HG03066 (cell line): ENCODE measurements around the gene HNRNPDL.
"Not testable (repeated sequence)": the region's sequence is repeated elsewhere in the genome, so short reads cannot be mapped to it uniquely, and the experiment has no call there.

Source experiments
- ATAC-seq: cut with Tn5 transposase; IDR thresholded peaks from one replicate; pipeline ENCODE4 v1.9.1; 2021; ENCODE audit warnings: low read depth; ENCODE audit not compliant: unreplicated experiment

The HNRNPDL gene

DNA sequence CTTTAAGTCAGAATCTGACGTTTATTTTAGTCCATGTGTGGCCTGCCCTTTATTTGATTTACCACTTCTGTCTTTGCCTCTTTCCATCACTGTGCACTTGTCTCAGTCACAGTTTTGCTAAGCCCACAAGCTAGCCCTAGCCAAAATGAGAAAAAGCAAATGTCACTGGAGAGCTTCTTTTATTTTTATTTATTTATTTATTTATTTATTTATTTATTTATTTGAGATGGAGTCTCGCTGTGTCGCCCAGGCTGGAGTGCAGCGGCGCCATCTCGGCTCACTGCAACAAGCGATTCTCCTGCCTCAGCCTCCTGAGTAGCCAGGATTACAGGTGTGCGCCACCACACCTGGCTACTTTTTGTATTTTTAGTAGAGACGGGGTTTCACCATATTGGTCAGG is 40.2 kb downstream of the HNRNPDL start:
- ATAC-seq = not testable (repeated sequence)

GRCh38 chr4:82388405-82388804 is 41.9 kb downstream of the HNRNPDL start:
- no peak for ATAC-seq

DNA sequence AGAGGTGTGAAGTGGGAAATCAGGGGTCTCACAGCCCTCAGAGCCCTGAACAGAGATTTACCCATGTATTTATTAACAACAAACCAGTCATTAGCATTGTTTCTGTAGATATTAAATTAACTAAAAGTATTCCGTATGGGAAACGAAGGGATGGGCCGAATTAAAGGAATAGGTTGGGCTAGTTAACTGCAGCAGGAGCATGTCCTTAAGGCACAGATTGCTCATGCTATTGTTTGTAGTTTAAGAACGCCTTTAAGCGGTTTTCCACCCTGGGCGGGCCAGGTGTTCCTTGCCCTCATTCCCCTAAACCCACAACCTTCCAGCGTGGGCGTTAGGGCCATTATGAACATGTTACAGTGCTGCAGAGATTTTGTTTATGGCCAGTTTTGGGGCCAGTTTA is 44.0 kb downstream of the HNRNPDL start:
- ATAC-seq = not testable (repeated sequence)

- no peak for ATAC-seq
Measured at GRCh38 chr4:82382751-82383150, 47.5 kb downstream of the HNRNPDL start.

GRCh38 chr4:82381661-82382296 is 48.5 kb downstream of the HNRNPDL start:
- ATAC-seq = no peak

DNA sequence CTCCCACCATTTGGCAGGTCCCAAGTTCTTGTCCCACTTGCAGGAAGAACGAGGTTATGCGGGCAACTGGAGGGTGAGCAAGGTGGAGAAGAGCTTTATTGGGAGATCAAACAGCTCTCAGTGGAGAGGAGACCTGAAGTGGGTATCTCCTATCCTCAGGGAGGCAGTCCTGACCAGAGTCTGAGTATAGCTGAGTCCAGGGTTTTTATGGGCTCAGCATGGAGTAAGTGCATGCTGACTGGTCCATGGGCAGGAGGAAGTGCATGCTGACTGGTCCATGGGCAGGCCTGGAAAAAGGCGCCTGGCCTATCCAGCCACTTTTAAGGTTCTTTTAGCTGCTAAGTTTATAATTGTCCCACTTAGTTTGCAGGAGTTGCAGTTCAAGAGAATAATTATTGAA is 49.0 kb downstream of the HNRNPDL start:
- ATAC-seq = no peak

GRCh38 chr4:82380831-82381230 is 49.4 kb downstream of the HNRNPDL start:
- no peak for ATAC-seq

DNA sequence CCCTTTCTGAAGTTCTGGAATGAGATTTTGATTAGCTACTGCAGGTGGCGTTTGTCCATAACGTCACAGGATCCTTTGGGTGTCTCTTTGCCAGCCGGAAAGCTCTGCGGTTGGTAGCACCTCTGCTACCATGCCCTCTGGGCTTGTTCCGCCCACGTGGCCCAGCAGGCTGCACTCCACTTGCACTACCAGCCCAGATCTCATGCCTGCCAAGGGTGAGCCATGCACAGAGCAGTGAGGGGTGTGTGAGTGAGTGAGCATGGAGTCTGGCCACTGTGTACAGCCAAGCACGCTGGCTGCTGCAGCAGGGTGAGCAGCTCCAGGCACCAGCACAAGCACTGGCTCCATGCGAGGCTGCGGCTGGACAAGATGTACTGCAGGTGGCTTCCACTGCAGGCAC is 49.9 kb downstream of the HNRNPDL start:
- no peak for ATAC-seq

GRCh38 chr4:82376109-82376508 is 54.2 kb downstream of the HNRNPDL start:
- ATAC-seq = no peak

DNA sequence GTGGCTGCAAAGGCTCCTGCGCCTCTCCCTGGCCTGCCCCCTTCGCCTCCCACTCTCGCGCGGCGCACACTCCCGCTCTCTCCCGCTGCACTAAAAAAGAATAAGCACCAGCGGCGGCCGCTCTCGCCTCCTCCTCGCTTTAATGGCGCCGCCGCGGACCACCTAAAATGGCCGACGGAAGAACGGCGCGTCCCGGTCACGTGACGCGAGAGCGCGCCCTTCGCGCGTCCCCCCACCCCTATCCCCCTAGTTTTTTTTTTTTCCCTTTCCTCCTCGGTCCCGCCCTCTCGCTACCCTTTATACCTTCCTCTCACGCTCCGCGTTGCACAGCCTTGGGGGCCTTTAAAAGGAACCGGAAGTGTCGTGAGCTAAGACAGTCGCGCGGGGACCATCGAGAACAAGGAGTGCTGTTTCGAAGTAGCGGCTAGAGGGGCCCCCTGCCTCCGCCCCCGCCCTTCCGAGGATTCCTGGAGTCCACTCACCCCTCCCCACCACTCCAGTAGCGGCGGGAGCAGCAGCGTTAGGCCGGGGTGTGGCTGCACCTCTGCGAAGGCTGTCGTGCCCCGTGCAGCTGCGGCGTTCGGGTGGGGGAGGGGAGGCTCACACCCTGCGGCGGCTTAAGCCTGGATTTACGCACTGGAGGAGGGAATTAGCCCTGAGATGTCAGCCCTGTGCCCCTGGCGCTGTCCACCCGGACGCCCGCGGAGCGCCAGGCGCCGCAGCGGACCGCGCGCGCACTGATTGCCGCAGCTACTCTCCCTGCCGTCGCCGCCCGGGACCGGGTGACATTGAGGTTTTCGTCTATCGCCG is 56.2 kb downstream of the HNRNPDL start, which contains the start of gene HNRNPD:
TSS of gene HNRNPD (minus strand) at position 176 of the 810 bp plus-strand sequence. CDS start 313 bp downstream, outside the sequence.
- ATAC-seq = peak; percentile 92

- ATAC-seq = peak; percentile 13
Measured at GRCh38 chr4:82373486-82373815, 56.8 kb downstream of the HNRNPDL start.
